Tibial nerve (tissue), 4 donors: ENCODE data around the gene TMSB10. TPM values are rescaled to one million over a fixed set of nuclear protein-coding genes. Genes with fewer than 3 reads are reported as not detected.

Experiments
- DNase-seq, 2 donors: peaks; one replicate each; pipeline ENCODE4 v3.0.0-alpha.2; 2019; ENCODE audit warnings: low spot score in 2 of 2
- H3K27ac ChIP-seq, 4 donors: fragments of 200-600 bp; sonication (generic) in 3 of 4; one replicate each; pipeline ENCODE4 v1.5.1; 2017 to 2019; ENCODE audit warnings: mild to moderate bottlenecking in 1 of 4
- H3K27me3 ChIP-seq, 2 donors: fragments of 200-600 bp; sonication (generic) in 1 of 2; one replicate each; pipeline versions ENCODE4 v1.5.1 to v1.6.0; 2017 to 2019
- H3K36me3 ChIP-seq, 3 donors: fragments of 200-600 bp; sonication (generic); one replicate each; pipeline ENCODE4 v1.5.1; 2018 to 2019
- H3K4me1 ChIP-seq, 4 donors: fragments of 200-600 bp; sonication (generic) in 3 of 4; one replicate each; pipeline ENCODE4 v1.5.1; 2017 to 2019
- H3K4me3 ChIP-seq, 4 donors: fragments of 200-600 bp; sonication (generic) in 3 of 4; one replicate each; pipeline ENCODE4 v1.5.1; 2017 to 2019; ENCODE audit warnings: mild to moderate bottlenecking in 1 of 4, moderate library complexity in 1 of 4
- H3K9me3 ChIP-seq, 4 donors: fragments of 200-600 bp; sonication (generic) in 3 of 4; one replicate each; pipeline ENCODE4 v1.5.1; 2017 to 2019
- EP300 ChIP-seq, 2 donors: sonication (generic); formaldehyde crosslinking; IDR thresholded peaks; one replicate each; pipeline ENCODE4 v1.6.1; 2017; ENCODE audit warnings: antibody characterized with exemption in 2 of 2, mild to moderate bottlenecking in 1 of 2
- POLR2A ChIP-seq, 2 donors: fragments of 450-650 bp; IDR thresholded peaks; one replicate each; pipeline ENCODE4 v1.6.1; 2017; ENCODE audit warnings: antibody characterized with exemption in 2 of 2, mild to moderate bottlenecking in 2 of 2, moderate library complexity in 2 of 2
- WGBS, 2 donors: methylation state at CpG; one replicate each; pipeline ENCODE4 v1.1.5; 2018; 5-methylcytosine and 5-hydroxymethylcytosine counted together
- total RNA-seq, 4 donors: library from RNA; depleted of rRNA; stranded (reverse); fragments of >200 nt; gene quantifications; one replicate each; pipeline ENCODE4 v1.1.0, GENCODE V29; 2016
- TF ChIP-seq, protein P1 (sequence below), 5 experiments: fragments of 200-600 bp in 3 of 5; fragments of 450-650 bp in 2 of 5; sonication (generic) in 3 of 5; IDR thresholded peaks; one replicate each; pipeline ENCODE4 v1.5.1; 2016 to 2019; ENCODE audit warnings: antibody characterized with exemption in 5 of 5, mild to moderate bottlenecking in 3 of 5, moderate library complexity in 2 of 5

TMSB10 gene
- total RNA-seq, 4 donors from 2014 or later = 5,005 to 6,715 (median 5,816) TPM

DNA sequence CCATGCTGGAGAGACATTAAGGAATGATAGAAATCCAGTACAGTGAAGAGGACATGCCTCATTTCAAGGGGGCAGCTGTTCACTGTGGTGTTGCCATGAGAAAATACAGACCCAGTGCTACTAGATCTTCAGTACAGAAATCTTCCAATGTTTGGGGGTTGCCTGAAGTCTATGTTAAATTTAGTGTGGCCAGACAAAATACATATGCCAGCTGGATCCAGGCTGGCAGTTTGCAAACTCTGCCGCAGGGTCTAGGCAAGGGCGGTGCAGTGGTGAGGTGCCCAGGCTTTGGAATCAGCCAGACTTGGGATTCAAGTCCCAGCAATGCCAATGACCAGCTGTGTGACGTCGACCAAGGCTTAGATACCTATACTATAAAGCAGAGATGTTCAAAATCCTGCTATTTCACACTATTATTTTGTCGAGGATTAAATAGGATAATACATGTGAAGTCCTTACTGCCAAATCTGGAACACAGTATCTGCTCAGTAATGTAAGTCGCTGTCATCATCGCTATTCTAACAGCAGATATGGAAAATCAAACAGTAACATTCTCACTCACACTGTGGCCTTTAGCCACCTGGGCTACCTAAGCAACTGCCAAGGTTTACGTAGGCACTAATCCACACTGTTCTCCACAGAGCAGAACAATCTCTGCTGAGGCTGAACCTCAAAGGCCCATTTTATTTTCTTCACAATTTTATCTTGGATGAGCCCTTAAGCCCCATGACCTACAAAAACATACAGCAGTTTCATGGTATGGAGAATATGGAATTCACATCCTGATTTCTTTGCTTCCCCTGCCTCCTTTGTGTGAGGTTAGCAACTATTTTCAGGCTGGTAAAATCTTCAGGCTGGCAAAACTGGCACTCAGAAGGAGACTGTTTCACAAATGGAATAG is 5.9 kb upstream of the TMSB10 start:
- Histone ChIP-seq H3K9me3 (no peaks in the 10 kb centered on the region), H3K27ac (peak overlapping the region in 2 of 4 donors; percentile 66 to 69), H3K4me1 (peaks cover 0 to 42% (median 22%) of the 10 kb centered on the region in 4 donors), H3K4me3 (no peak overlapping the region), H3K36me3 (no peaks in the 10 kb centered on the region), H3K27me3 (no peaks in the 10 kb centered on the region)
- no peak for DNase-seq
- 93 to 96% methylated on average over 8 of the region's 8 CpGs for WGBS, 2 donors
- TF ChIP-seq POLR2A (IDR thresholded peaks at IDR 0.05) (no peak), EP300 (IDR thresholded peaks at IDR 0.05) (no peak)
- TF ChIP-seq, protein P1, sequence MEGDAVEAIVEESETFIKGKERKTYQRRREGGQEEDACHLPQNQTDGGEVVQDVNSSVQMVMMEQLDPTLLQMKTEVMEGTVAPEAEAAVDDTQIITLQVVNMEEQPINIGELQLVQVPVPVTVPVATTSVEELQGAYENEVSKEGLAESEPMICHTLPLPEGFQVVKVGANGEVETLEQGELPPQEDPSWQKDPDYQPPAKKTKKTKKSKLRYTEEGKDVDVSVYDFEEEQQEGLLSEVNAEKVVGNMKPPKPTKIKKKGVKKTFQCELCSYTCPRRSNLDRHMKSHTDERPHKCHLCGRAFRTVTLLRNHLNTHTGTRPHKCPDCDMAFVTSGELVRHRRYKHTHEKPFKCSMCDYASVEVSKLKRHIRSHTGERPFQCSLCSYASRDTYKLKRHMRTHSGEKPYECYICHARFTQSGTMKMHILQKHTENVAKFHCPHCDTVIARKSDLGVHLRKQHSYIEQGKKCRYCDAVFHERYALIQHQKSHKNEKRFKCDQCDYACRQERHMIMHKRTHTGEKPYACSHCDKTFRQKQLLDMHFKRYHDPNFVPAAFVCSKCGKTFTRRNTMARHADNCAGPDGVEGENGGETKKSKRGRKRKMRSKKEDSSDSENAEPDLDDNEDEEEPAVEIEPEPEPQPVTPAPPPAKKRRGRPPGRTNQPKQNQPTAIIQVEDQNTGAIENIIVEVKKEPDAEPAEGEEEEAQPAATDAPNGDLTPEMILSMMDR (IDR thresholded peaks at IDR 0.05) = no peak

DNA sequence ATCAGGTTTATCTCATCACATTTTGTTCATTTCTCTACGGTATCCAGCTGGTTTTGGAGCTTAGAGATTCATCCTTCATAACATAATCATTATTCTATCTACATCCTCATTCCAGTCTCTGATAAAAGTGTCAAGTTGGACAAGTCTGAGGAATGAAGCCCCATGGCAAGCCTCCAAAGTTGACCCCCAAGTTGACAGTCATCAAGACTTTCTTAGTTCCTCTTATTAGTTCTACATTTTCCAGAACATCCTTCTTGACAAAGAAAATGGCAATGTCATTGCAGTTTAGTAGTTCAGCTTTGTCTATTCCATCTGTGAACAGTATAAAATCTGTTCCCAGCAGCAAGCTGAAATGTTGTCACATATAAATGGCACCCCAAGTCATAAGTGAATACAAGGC is 4.5 kb upstream of the TMSB10 start:
- Histone ChIP-seq H3K4me1 (peaks cover 0 to 32% (median 12%) of the 10 kb centered on the region in 4 donors), H3K9me3 (no peaks in the 10 kb centered on the region), H3K27me3 (no peaks in the 10 kb centered on the region), H3K36me3 (no peaks in the 10 kb centered on the region), H3K4me3 (no peak overlapping the region), H3K27ac (peak overlapping the region in 1 of 4 donors; percentile 50)
- DNase-seq = no peak
- WGBS, 2 donors = 100% methylated on average over 1 of the region's 1 CpG
- TF ChIP-seq POLR2A (IDR thresholded peaks at IDR 0.05) (no peak), EP300 (IDR thresholded peaks at IDR 0.05) (no peak)
- TF ChIP-seq, protein P1 (IDR thresholded peaks at IDR 0.05) = no peak

GRCh38 chr2:84901593-84902120 is 3.8 kb upstream of the TMSB10 start:
- Histone ChIP-seq H3K36me3 (no peaks in the 10 kb centered on the region), H3K4me3 (no peak overlapping the region), H3K27ac (peak overlapping the region in 2 of 4 donors; percentile 38 to 50), H3K27me3 (no peaks in the 10 kb centered on the region), H3K9me3 (no peaks in the 10 kb centered on the region), H3K4me1 (peaks cover 0 to 32% (median 12%) of the 10 kb centered on the region in 4 donors)
- TF ChIP-seq EP300 (IDR thresholded peaks at IDR 0.05) (no peak), POLR2A (IDR thresholded peaks at IDR 0.05) (no peak)
- TF ChIP-seq, protein P1 (IDR thresholded peaks at IDR 0.05) = no peak
- 53 to 54% methylated on average over 2 of the region's 2 CpGs for WGBS, 2 donors
- DNase-seq = no peak

GRCh38 chr2:84902526-84902925 is 2.9 kb upstream of the TMSB10 start:
- Histone ChIP-seq H3K27ac (peak overlapping the region in 3 of 4 donors; percentile 2 to 38 (median 13)), H3K9me3 (no peaks in the 10 kb centered on the region), H3K4me1 (peaks cover 0 to 33% (median 12%) of the 10 kb centered on the region in 4 donors), H3K27me3 (no peaks in the 10 kb centered on the region), H3K4me3 (no peak overlapping the region), H3K36me3 (no peaks in the 10 kb centered on the region)
- TF ChIP-seq, protein P1 (IDR thresholded peaks at IDR 0.05) = no peak
- TF ChIP-seq POLR2A (IDR thresholded peaks at IDR 0.05) = no peak
- no peak for TF ChIP-seq EP300 (IDR thresholded peaks at IDR 0.05)
- 94 to 98% methylated on average over 4 of the region's 4 CpGs for WGBS, 2 donors
- DNase-seq = no peak

DNA sequence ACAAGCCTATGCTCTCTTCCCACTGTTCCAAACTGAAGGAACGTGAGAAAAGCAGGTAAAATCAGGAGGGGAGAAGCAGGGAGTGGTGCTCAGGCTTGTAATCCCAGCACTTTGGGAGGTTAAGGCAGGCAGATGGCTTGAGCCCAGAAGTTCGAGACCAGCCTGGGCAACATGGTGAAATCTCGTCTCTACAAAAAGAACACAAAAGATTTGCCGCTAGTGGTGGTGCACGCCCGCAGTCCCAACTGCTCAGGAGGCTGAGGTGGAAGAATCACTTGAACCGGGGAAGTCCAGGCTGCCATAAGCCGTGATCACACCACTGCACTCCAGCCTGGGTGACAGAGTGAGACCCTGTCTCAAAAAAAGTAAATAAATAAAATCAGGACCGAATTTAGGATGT is 1.3 kb upstream of the TMSB10 start:
- 81 to 91% methylated on average over 9 of the region's 9 CpGs for WGBS, 2 donors
- peaks cover 0 to 2% (median 0%) of the 10 kb centered on the region in 3 donors for H3K36me3 ChIP-seq
- no peak for TF ChIP-seq EP300 (IDR thresholded peaks at IDR 0.05)
- TF ChIP-seq POLR2A (IDR thresholded peaks at IDR 0.05) = no peak
- TF ChIP-seq, protein P1 (IDR thresholded peaks at IDR 0.05) = no peak
- no peak for DNase-seq
- H3K9me3 ChIP-seq = no peaks in the 10 kb centered on the region
- H3K27ac ChIP-seq = peak overlapping the region; percentile 96 to 99 (median 98)
- peak overlapping the region in 3 of 4 donors; percentile 73 to 94 (median 91) for H3K4me3 ChIP-seq
- H3K27me3 ChIP-seq = no peaks in the 10 kb centered on the region
- H3K4me1 ChIP-seq = peaks cover 0 to 19% (median 7%) of the 10 kb centered on the region in 4 donors
